GM21367 (cell line): ENCODE results near the gene ZFYVE16.
"Not testable (repeated sequence)": the region's sequence is repeated elsewhere in the genome, so short reads cannot be mapped to it uniquely, and the experiment has no call there.

Source experiments
- ATAC-seq: cut with Tn5 transposase; IDR thresholded peaks from one replicate; pipeline ENCODE4 v1.9.1; 2021; ENCODE audit not compliant: unreplicated experiment

The ZFYVE16 gene

DNA sequence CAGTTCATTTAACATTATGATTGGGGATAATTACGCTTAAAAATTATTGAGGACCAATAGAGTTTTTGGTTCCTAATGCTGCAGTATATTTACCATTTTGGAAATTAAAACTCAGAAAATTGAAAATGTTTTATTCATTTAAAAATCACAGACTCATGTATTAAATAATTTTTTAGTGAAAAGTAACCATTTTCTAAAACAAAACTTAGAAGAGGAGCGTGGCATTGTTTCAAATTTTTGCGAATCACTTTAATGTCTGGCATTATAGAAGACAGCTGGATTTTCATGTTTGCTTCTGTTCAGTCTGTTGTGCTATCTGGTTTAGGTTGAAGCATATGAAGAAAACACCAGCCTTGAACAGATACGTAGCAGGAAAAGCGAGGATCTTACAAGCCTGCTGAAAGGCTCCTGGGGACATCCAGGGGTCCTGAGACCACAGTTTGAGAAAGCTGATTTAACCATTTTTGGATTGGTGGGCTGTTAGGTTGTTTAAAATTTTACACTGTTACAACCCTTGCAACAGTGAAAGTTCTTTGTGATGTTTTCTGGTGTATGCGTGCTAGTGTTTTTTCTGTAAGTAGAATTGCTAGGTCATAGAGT is 1.6 kb downstream of the ZFYVE16 start:
- ATAC-seq, result no peak

DNA sequence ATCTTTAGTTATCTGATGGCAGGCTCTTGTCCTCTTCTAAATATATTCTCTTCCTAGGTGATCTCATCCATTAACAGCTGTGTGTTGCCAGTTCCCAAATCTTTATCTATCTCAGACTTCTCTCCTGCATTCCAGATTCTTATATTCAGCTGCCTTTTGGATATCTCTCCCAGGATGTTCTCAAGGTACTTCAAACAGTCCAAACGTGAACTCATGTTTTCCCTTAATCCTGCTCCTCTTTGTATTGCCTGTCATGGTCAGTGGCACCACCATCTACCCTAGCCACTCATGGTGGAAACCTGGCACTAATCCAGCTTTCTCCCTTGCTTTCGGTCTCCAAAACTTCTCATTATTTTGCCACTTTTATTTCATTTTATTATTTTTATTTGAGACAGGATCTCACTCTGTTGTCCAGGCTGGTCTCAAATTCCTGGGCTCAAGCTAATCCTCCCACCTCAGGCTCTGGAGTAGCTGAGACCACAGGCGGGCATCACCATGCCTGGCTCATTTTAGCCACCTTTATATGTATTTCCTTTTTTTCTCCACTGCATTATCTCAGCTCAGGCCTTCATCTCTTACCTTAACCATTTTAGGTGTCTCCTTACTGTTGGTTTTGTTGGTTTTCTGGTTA is 3.8 kb downstream of the ZFYVE16 start:
- no peak for ATAC-seq

DNA sequence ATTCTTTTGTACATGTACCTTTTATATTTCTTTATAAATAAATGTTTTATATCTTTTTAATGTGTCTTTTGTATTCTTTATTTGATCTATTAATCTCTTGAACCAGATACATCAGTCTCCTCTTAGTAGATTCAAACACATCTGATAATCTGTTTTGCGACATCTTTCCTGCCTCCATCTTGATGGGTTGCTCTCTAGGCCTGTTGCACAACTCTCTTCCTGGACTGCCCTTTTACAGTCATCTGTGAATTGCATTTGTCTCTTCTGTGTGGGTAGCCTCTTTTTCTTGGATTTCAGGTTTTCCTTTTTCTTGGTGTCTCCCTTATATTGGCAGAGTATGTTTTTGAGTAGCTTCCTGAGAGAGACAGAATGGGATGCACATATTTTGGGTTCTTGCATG is 6.2 kb downstream of the ZFYVE16 start:
- no peak for ATAC-seq

DNA sequence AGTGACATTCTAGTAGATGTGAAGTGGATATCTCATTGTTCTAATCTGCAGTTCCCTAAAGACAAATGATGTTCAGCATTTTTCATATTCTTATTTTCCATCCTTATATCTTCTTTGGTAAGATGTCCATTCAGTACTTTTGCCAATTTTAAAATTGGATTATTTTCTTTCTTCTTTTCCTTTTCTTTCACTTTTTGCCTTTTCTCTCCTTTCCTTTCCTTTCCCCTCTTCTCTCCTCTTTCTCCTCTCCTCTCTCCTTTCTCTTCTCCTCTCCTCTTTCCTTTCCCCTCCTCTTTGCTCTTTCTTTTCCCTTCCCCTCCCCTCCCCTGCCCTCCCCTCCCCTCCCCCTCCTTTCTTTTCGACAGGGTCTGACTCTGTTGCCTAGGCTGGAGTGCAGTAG is 10.1 kb downstream of the ZFYVE16 start:
- ATAC-seq, result no peak

DNA sequence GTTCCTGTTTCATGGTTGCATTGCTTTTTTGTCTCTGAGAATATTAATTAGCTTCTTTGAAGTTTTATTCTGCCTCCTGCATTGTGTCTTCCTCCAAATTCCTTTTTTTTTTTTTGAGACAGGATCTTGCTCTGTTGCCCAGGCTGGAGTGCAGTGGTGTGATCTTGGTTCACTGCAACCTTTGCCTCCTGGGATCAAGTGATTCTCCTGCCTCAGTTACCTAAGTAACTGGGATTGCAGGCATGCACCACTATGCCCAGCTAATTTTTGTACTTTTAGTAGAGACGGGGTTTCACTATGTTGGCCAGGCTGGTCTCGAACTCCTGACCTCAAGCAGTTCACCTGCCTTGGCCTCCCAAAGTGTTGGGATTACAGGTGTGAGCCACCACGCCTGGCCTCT is 16.5 kb downstream of the ZFYVE16 start:
- ATAC-seq, result not testable (repeated sequence)

DNA sequence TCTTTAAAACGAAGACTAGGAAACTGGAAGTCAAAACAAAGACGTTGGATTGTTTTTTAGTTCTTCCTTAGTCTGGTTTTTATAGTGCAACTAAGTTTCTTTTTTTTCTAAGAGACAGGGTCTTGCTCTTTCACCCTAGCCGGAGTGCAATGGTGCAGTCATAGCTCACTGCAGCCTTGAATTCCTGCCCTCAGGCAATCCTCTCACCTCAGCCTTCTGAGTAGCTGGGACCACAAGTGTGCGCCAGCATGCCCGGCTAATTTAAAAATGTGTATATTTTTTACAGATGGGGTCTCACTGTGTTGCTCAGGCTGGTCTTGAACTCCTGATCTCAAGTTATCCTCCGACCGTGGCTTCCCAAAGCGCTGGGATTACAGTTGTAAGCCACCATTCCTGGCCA is 27.6 kb downstream of the ZFYVE16 start:
- ATAC-seq, result no peak

DNA sequence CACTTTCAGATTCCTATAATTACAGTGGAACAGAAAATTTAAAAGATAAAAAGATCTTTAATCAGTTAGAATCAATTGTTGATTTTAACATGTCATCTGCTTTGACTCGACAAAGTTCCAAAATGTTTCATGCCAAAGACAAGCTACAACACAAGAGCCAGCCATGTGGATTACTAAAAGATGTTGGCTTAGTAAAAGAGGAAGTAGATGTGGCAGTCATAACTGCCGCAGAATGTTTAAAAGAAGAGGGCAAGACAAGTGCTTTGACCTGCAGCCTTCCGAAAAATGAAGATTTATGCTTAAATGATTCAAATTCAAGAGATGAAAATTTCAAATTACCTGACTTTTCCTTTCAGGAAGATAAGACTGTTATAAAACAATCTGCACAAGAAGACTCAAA is 29.5 kb downstream of the ZFYVE16 start:
- no peak for ATAC-seq

DNA sequence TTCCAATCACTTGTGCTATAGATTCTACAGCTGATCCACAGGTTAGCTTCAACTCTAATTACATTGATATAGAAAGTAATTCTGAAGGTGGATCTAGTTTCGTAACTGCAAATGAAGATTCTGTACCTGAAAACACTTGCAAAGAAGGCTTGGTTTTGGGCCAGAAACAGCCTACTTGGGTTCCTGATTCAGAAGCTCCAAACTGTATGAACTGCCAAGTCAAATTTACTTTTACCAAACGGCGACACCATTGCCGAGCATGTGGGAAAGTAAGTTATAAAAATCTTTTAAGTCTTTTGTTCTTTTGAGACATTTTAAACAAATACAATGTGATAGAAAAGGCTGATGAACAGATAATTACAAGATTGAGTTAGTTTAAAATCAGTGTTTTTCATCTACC is 30.9 kb downstream of the ZFYVE16 start:
- ATAC-seq, result no peak

DNA sequence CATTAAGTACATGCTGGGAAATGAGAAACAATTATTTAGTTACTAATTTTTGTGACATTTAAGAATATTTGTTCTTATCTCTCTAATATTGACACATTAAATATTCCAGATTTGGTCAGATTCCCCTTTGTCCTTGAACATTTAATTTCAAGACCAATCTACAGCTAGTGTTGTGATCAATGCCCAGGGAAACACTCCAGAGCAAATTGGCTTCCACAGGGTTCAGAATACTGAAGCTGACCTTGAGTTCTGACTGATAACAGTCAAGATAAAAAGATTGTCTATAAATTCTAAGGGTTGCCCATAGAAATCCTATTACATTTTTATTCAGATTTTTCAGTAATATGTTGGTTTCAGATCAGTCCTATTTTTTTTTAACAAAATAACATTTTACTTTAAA is 31.3 kb downstream of the ZFYVE16 start:
- ATAC-seq, result no peak

DNA sequence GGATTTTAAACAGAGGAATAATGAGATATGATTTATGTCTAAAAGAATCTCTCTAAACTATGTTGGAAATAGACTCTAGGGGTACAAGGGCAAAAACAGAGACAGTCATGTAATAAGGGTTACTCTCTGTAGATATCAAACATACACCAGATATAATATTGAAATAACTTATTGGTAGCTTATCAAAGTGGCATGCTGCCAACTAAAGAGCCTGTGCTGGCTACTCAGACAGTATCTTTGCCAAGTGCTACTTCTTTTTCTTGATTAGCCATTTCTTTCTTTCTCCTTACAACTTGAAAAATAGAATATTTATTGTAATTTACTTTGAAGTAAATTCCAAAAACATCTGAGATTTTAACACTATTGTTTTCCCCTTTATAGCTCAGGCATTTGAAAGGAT is 34.9 kb downstream of the ZFYVE16 start:
- no peak for ATAC-seq

DNA sequence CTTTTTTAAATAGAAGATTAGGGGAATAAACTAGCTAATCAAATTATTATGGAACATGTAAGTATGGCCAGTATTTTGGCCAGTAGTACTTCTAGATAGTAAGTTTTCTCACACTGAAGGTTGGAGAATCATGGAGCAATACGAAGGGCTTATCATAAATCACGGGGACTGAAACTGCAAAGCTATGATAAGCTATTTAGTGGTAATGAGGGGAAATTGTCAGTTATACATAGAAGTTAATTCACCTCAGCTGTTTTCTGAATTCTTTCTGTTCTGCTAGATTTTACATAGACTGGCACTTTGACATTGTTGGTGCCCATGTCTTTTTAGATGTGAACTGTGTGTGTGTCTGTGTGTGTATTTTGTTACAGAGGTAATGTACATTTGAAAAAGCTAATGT is 45.5 kb downstream of the ZFYVE16 start:
- ATAC-seq, result no peak

DNA sequence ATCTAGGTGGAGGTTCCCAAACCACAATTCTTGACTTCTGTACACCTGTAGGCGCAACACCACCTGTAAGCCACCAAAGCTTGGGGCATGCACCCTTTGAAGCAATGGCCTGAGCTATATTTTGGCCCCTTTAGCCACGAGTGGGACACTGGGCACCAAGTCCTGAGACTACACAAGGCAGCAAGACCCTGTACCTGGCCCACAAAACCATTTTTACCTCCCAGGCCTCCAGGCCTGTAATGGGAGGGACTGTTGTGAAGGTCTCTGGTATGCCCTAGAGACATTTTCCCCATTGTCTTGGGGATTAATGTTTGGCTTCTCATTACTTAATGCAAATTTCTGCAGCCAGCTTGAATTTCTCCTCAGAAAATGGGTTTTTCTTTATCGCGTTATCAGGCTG is 55.4 kb downstream of the ZFYVE16 start:
- no peak for ATAC-seq

DNA sequence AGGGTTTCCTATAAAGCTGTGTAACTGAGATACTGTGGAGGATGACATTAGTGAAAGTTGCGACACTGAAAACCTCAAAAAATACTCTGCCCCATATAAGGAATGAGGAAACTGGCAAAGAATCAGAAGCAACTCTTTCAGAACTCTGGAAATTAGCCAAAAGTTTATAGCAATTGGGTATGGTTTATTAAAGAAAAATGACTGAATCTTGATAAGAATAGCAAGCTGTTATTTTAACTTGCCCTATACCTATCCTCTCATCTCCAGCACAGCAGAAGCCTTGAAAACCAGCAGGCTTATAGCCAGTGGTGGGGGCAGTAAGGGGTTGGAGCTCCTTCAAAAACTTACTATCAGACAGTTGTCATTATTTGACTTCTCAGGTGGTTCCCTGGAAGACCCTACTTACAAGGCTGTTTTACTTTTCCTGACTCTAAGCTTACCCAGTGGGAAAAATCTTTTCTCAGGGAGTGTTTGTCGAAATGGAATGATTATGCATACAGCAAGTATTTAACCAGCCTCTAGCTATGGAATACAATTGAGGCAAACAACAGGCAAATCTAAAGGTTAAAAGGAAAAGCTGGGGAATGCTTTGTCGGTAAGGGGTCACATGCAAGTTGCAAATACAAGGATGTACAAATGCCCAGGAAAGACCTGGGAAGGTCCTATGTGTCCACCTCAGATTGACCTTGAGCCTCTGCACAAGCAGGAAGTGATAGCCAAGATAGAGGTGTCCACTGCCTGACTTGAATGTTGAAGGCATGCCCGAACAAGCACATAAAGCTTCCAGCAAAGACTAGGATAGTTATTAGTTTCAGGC is 59.0 kb downstream of the ZFYVE16 start:
- ATAC-seq, result no peak

DNA sequence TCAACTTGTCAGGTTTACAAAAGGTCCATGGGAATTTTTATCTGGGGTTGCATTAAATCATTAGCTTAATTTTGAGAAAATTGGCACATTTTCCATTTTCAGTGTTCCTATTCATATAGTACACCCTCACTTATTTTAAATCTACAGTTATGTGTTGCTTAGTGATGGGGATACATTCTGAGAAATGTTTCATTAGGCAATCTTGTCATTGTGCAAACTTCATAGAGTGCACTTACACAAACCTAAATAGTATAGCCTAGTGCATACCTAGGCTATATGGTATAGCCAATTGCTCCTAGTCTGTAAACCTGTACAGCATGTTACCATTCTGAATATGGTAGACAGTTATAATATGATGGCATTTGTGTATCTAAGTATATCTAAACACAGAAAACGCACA is 60.3 kb downstream of the ZFYVE16 start:
- ATAC-seq, result no peak

DNA sequence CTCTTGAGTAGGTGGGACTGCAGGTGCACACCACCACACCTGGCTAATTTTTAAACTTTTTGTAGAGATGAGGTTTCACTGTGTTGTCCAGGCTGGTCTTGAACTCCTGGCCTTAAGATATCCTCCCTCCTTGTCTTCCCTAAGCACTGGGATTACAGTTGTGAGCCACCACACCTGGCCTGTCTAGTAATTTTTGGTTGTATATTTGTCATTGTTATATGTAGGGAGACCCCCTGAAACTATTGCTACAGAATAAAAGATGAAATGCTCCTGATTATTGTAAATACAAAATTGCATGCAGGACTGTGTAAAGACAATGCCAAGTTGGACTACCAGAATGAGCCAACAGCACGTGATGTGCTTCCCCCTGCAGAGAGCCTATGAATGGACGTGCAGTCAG is 62.8 kb downstream of the ZFYVE16 start:
- not testable (repeated sequence) for ATAC-seq

DNA sequence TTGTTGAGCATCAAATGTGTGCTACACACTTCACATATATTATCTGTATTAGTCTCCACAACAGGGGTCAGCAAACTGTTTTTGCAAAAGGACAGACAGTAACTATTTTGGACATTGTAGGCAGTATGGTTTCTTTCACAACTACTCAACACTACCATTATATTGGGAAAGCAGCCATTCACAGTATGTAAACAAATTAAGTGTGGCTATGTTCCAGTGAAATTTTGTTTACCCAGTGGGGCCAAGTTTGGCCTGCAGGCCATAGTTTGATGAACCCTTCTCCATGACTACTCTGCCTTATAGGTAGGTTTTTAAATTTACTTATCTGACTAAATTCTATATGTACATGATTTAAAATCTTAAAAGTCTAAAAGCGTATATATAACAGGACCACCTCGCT is 67.1 kb downstream of the ZFYVE16 start:
- no peak for ATAC-seq

DNA sequence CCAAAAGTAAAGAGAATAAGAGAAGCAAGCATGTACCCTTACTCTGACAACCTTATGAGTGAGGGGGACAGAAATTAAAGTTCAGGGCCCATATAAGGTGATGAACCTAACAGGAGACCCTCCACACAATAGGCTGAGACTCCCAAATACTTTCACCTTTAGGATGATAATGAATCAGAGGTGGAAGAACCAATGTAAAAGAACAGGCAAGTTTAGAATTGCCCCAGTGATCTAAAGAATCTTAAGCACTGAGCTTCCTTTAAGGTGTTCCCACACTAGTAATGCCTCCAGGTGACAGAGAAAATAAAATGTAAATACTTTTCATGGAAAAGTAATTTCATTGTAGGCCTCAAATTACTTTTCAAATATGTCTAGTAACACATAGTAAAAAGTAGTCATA is 71.8 kb downstream of the ZFYVE16 start:
- no peak for ATAC-seq

DNA sequence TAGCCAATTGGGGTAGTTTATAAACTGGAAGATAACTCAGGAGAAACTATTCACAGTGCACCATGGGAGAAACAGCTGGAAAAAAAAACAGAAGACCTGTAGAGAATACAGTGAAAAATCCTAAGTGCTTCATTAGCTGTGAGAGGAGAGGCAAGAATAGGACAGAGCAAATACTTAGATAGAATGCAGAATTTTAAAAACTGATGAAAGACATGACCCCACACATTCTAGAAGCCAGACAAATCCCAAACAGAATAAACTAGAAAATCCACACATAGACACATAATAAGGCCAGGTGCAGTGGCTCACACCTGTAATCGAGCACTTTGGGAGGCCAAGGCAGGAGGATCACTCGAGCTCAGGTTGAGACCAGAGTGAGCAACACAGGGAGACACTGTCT is 72.5 kb downstream of the ZFYVE16 start:
- ATAC-seq, result no peak

DNA sequence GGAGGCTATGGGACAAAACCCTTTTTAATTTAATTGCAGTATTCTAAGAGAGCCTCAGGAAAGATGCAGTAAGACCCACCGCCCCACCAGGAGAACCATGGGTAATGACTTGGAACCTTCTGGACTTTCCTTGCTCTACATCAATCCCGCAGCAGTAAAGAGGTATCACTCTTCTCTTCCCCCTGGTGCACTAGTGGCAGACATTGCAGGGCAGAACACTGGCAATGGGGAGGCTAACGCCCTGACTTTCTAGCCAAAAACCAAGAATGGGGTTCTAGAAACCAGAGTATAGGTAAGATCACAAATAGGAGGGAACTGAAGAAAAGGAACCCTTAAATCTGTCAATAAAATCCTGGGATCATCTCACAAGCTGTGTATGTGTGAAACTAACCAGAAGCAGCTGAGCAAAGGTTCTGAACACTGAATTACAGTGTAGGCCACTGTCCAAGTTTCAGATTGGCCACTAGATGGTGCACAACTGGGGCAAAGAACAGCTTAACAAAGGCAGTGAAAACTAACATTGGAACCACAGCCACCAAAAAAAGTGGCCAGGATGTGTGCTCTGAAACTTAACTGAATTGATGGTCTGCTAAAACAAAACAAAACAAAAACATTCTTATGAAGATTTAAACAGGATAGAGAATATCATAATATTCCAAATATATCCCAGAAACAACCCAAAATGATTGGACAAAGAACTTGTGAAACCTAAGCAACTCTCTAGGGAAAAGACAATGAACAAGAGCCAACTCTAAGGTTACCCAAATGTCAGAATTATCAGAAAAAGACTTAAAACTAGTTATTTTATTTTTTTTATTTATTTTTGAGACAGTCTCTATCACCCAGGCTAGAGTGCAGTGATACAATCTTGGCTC is 73.4 kb downstream of the ZFYVE16 start:
- peak; percentile 75 for ATAC-seq

DNA sequence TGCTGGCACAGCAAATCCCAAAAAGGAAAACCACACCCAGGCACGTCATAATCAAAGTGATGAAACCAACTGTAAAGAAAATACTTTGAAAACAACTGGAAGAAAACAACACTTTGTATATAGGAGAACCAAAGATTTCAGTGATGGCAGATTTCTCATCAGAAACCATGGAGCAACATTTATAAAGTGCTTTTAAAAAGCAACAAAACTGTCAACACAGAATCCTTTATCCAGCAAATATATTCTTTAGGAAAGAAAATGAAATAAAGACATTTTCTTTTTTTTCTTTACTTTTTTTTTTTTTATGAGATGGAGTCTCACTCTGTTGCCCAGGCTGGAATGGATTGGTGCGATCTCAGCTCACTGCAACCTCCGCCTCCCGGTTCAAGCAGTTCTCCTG is 74.7 kb downstream of the ZFYVE16 start:
- ATAC-seq, result no peak

DNA sequence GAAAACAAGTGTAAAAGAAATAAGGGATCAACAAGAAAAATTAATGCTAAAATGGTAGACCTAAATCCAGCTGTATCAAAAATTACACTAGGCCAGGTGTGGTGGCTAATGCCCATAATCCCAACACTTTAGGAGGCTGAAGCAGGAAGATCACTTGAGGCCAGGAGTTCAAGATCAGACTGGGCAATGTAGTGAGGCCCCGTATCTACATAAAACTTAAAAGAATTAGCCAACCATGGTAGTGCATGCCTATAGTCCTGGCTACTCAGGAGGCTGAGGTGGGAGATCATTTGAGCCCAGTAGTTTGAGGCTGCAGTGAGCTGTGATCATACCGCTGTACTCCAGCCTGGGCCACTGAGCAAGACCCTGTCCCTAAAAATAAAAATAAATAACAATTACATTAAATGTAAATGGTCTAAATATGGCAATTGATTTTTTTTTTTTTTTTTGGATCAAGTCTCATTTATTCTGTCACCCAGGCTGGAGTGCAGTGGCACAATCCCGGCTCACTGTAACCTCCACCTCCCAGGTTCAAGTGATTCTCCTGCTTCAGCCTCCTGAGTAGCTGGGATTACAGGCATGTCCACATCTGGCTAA is 75.9 kb downstream of the ZFYVE16 start:
- no peak for ATAC-seq
